HepG2 (cell line): ENCODE measurements around the gene PDE8B. TPM values are rescaled to one million over a fixed set of nuclear protein-coding genes. Genes with fewer than 3 reads are reported as not detected.

Experiments
- ATAC-seq: fragments of 200-7000 bp; cut with Tn5 transposase; 3 replicates; pipeline ENCODE4 v1.9.1; 2020; ENCODE audit warnings: mild to moderate bottlenecking, moderate library complexity
- BruUV-seq: library from RNA; stranded (reverse); fragments of 400-500 nt; replicated peaks from 2 replicates; lab custom pipeline; 2021; lab: Mats Ljungman, UMichigan
- CTCF ChIA-PET: fragments of 300-600 bp; formaldehyde crosslinking; extraction: SDS; loops from one replicate; lab custom pipeline; 2021; ENCODE audit warnings: low total read pairs, inconsistent platforms, low intra/inter-chr PET ratio; lab: Yijun Ruan, JAX
- POLR2A ChIA-PET: fragments of 350-600 bp; sonication (Branson Sonifier 250); formaldehyde crosslinking; loops from one replicate; lab custom pipeline; 2020; ENCODE audit warnings: antibody characterized with exemption, inconsistent platforms; lab: Yijun Ruan, JAX
- DNase-seq: peaks from one replicate; pipeline ENCODE4 v3.0.0-alpha.2; 2015; ENCODE audit warnings: low spot score
- FAIRE-seq: peaks from 3 replicates; lab custom pipeline; 2011; peaks lifted over from hg19 to GRCh38; lab: Jason Lieb, UNC
- H2AFZ ChIP-seq: one replicate; pipeline ENCODE4 v1.6.1; 2011; ENCODE audit warnings: low read length, inconsistent platforms
- H3K27ac ChIP-seq: fragments of 300-600 bp; 3 replicates; pipeline ENCODE4 v1.8.0; 2011; ENCODE audit warnings: mixed run types, mild to moderate bottlenecking, mixed read lengths, low read length, inconsistent platforms; ENCODE audit not compliant: insufficient read depth; ENCODE audit errors: extremely low read length
- H3K27me3 ChIP-seq, 2 experiments: fragments of 200-600 bp in 1 of 2; 2 replicates in 1 of 2; 3 replicates in 1 of 2; pipeline versions ENCODE4 v1.6.0 to v1.8.0; 2011; ENCODE audit warnings: low read length in 2 of 2, mild to moderate bottlenecking in 2 of 2, moderate library complexity in 2 of 2, inconsistent platforms in 1 of 2; ENCODE audit not compliant: insufficient read depth in 2 of 2, control insufficient read depth in 1 of 2
- H3K36me3 ChIP-seq, 2 experiments: fragments of 200-600 bp in 1 of 2; replicated peaks in 1 of 2; 2 replicates in 1 of 2; 3 replicates in 1 of 2; pipeline versions ENCODE4 v1.5.1 to v1.8.0; 2011; ENCODE audit warnings: low read length in 2 of 2, inconsistent platforms in 1 of 2; ENCODE audit not compliant: insufficient read depth in 2 of 2, control insufficient read depth in 1 of 2
- H3K4me1 ChIP-seq: 2 replicates; pipeline ENCODE4 v1.5.1; 2012; ENCODE audit warnings: low read length, inconsistent platforms; ENCODE audit not compliant: insufficient read depth
- H3K4me2 ChIP-seq: 2 replicates; pipeline ENCODE4 v1.6.0; 2011; ENCODE audit warnings: low read depth, low read length, inconsistent platforms
- H3K4me3 ChIP-seq, 3 experiments: fragments of 200-600 bp in 1 of 3; sonication (generic), shearing (Covaris generic) in 1 of 3; replicated peaks in 1 of 3; 2 replicates each; pipeline ENCODE4 v1.5.1; 2011 to 2016; ENCODE audit warnings: low read length in 3 of 3, inconsistent platforms in 2 of 3, low read depth in 2 of 3, mild to moderate bottlenecking in 2 of 3, control low read depth in 1 of 3, mixed read lengths in 1 of 3; ENCODE audit not compliant: insufficient read depth in 1 of 3
- H3K79me2 ChIP-seq: one replicate; pipeline ENCODE4 v1.6.1; 2011; ENCODE audit warnings: low read length, inconsistent platforms; ENCODE audit not compliant: insufficient read depth
- H3K9ac ChIP-seq: 2 replicates; pipeline ENCODE4 v1.6.0; 2011; ENCODE audit warnings: mild to moderate bottlenecking, low read depth, low read length, inconsistent platforms; ENCODE audit not compliant: insufficient read depth
- H3K9me3 ChIP-seq: 2 replicates; pipeline ENCODE4 v1.5.1; 2012; ENCODE audit warnings: mild to moderate bottlenecking, low read length
- H4K20me1 ChIP-seq: 2 replicates; pipeline ENCODE4 v1.6.0; 2011; ENCODE audit warnings: inconsistent platforms, mild to moderate bottlenecking, low read length, moderate library complexity; ENCODE audit not compliant: insufficient read depth
- BCL6 ChIP-seq: IDR thresholded peaks from 2 replicates; pipeline ENCODE4 v1.6.1; 2016; ENCODE audit warnings: missing genetic modification reagents, missing compliant biosample characterization
- BHLHE40 ChIP-seq: IDR thresholded peaks from 2 replicates; pipeline ENCODE4 v1.6.1; 2011; ENCODE audit warnings: low read length, improper control_type of control experiment
- CBX2 ChIP-seq, 2 experiments: fragments of 200-600 bp in 1 of 2; sonication (generic); formaldehyde crosslinking in 1 of 2; IDR thresholded peaks; 2 replicates each; pipeline versions ENCODE4 v1.7.0 to v1.8.1; 2018 to 2022; ENCODE audit warnings: low read depth in 2 of 2, low read length in 1 of 2, mild to moderate bottlenecking in 1 of 2, missing genetic modification reagents in 1 of 2
- CBX5 ChIP-seq: sonication (generic); formaldehyde crosslinking; IDR thresholded peaks from 2 replicates; pipeline ENCODE4 v1.4.0; 2020; ENCODE audit warnings: missing genetic modification reagents, borderline replicate concordance
- FIP1L1 ChIP-seq: fragments of 200-400 bp; formaldehyde crosslinking; IDR thresholded peaks from 2 replicates; pipeline ENCODE4 v1.6.1; 2018; ENCODE audit warnings: low read depth, mild to moderate bottlenecking, low read length, moderate library complexity, borderline replicate concordance; ENCODE audit not compliant: insufficient read depth
- MEF2D ChIP-seq: sonication (generic); formaldehyde crosslinking; IDR thresholded peaks from 2 replicates; pipeline ENCODE4 v1.5.1; 2020; ENCODE audit warnings: mild to moderate bottlenecking, missing genetic modification reagents
- PITX1 ChIP-seq: sonication (generic); formaldehyde crosslinking; IDR thresholded peaks from 2 replicates; pipeline ENCODE4 v1.5.1; 2020; ENCODE audit warnings: mild to moderate bottlenecking, missing genetic modification reagents
- RORA ChIP-seq: sonication (generic); formaldehyde crosslinking; IDR thresholded peaks from 2 replicates; pipeline ENCODE4 v1.5.0; 2020; ENCODE audit warnings: mild to moderate bottlenecking, missing genetic modification reagents, moderate library complexity
- SALL2 ChIP-seq: sonication (generic); formaldehyde crosslinking; IDR thresholded peaks from 2 replicates; pipeline ENCODE4 v1.8.1; 2023; ENCODE audit warnings: mild to moderate bottlenecking, missing genetic modification reagents, inconsistent platforms
- SATB2 ChIP-seq: sonication (generic); formaldehyde crosslinking; IDR thresholded peaks from 2 replicates; pipeline ENCODE4 v1.5.0; 2020; ENCODE audit warnings: missing genetic modification reagents
- YEATS2 ChIP-seq: sonication (generic); formaldehyde crosslinking; IDR thresholded peaks from 2 replicates; pipeline ENCODE4 v1.4.0; 2020; ENCODE audit warnings: missing genetic modification reagents, borderline replicate concordance
- ZFP1 ChIP-seq: IDR thresholded peaks from 2 replicates; pipeline ENCODE4 v1.6.1; 2016
- ZNF264 ChIP-seq: sonication (generic); formaldehyde crosslinking; IDR thresholded peaks from 2 replicates; pipeline ENCODE4 v1.4.0; 2020; ENCODE audit warnings: missing genetic modification reagents
- ZNF30 ChIP-seq: sonication (generic); formaldehyde crosslinking; IDR thresholded peaks from 2 replicates; pipeline ENCODE4 v1.5.0; 2020; ENCODE audit warnings: mild to moderate bottlenecking, missing genetic modification reagents
- ZNF607 ChIP-seq: sonication (generic); formaldehyde crosslinking; IDR thresholded peaks from 2 replicates; pipeline ENCODE4 v1.5.1; 2020; ENCODE audit warnings: missing genetic modification reagents, mild to moderate bottlenecking, borderline replicate concordance
- WGBS: methylation state at CpG from one replicate; pipeline ENCODE4 v1.1.6; 2017; ENCODE audit warnings: low lambda C conversion rate; 5-methylcytosine and 5-hydroxymethylcytosine counted together
- in situ Hi-C: cut with HindIII; loops from 2 replicates; pipeline ENCODE4 v1.10.0; 2017; ENCODE audit warnings: low pct_unique_long_range_greater_than_20kb; ENCODE audit not compliant: extremely low pct_ligation_motif_present
- intact Hi-C: fragments of 100-400 bp; cut with micrococcal nuclease; formaldehyde crosslinking; loops from one replicate; pipeline ENCODE4 v1.10.0; 2022; ENCODE audit not compliant: unreplicated experiment
- polyA plus RNA-seq, 8 experiments: library from polyadenylated mRNA; depleted of rRNA in 3 of 8; stranded (reverse) in 7 of 8; unstranded in 1 of 8; fragments of >200 nt; fragmentation: Illumina TruSeq in 4 of 8; extraction: Trizol in 4 of 8; gene quantifications; 2 replicates each; pipeline versions ENCODE4 v1.2.1 to v1.2.3, GENCODE V29; 2011 to 2016; ENCODE audit warnings: low read depth in 4 of 8, missing spikeins in 1 of 8, mixed read lengths in 1 of 8; ENCODE audit not compliant: insufficient read depth in 1 of 8
- total RNA-seq, 5 experiments: library from RNA; depleted of rRNA; stranded (reverse); fragments of >200 nt; fragmentation: Illumina TruSeq; extraction: Trizol; gene quantifications; 2 replicates each; pipeline ENCODE4 v1.2.3, GENCODE V29; 2016; ENCODE audit warnings: low read depth in 1 of 5
- TF ChIP-seq, protein P1 (sequence below): IDR thresholded peaks from 2 replicates; pipeline ENCODE4 v1.6.1; 2016; ENCODE audit warnings: control low read depth
- TF ChIP-seq, protein P2 (sequence below): sonication (generic); formaldehyde crosslinking; IDR thresholded peaks from 2 replicates; pipeline ENCODE4 v1.4.0; 2020; ENCODE audit warnings: missing genetic modification reagents, borderline replicate concordance
- TF ChIP-seq, protein P3 (sequence below): IDR thresholded peaks from 2 replicates; pipeline ENCODE4 v1.6.1; 2018; ENCODE audit warnings: missing genetic modification reagents, mild to moderate bottlenecking, missing compliant biosample characterization

PDE8B gene
- total and polyA plus RNA-seq, 2 of the 13 experiments (the other 11 are each of a cell fraction or from before 2014, with no cell fraction given): 0.07 TPM; not detected in 1

GRCh38 chr5:77186652-77187370 lies 23.7 kb upstream of the PDE8B start (continued):
- no peak for TF ChIP-seq CBX5
- no peak for TF ChIP-seq SALL2 (CRISPR knock-in tag)
- TF ChIP-seq, protein P1, sequence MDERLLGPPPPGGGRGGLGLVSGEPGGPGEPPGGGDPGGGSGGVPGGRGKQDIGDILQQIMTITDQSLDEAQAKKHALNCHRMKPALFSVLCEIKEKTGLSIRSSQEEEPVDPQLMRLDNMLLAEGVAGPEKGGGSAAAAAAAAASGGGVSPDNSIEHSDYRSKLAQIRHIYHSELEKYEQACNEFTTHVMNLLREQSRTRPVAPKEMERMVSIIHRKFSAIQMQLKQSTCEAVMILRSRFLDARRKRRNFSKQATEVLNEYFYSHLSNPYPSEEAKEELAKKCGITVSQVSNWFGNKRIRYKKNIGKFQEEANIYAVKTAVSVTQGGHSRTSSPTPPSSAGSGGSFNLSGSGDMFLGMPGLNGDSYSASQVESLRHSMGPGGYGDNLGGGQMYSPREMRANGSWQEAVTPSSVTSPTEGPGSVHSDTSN: no peak

DNA sequence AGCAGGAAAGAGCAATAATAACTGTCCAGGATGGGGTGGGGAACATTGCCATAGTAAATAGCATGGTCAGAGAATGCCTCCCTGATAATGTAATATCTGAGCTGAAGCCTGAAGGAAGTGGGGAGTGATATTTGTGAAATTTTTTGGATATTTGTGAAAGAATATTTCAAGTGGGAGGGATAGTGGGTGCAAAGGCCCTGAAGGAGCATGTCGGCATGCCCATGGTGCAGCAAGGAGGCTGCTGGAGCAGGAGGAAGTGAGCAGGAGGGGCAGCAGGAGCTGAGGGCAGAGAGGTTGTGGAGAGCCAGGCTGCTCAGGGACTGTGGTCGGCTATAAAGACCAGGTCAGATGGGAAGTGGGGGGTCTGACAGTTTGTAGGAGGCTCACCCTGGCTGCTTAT lies 21.1 kb upstream of the PDE8B start:
- no peaks in the 10 kb centered on the region for H4K20me1 ChIP-seq
- peaks cover 12% of the 10 kb centered on the region for H3K4me1 ChIP-seq
- ATAC-seq: no peak
- no peak overlapping the region for H3K4me2 ChIP-seq
- 51% methylated on average over 2 of the region's 2 CpGs for WGBS
- DNase-seq: no peak
- in situ Hi-C loops (no loop called here), intact Hi-C loops (no loop called here)
- no peaks in the 10 kb centered on the region for H3K9me3 ChIP-seq
- H3K36me3 ChIP-seq: no peaks in the 10 kb centered on the region
- ChIA-PET CTCF (no interaction called here), POLR2A (no interaction called here)
- H3K9ac ChIP-seq: no peak overlapping the region
- H3K27ac ChIP-seq: no peak overlapping the region
- no peak for FAIRE-seq
- H2AFZ ChIP-seq: no peak overlapping the region
- H3K4me3 ChIP-seq: no peak overlapping the region
- H3K27me3 ChIP-seq: no peaks in the 10 kb centered on the region
- BruUV-seq: no TSS peak
- H3K79me2 ChIP-seq: no peaks in the 10 kb centered on the region
- TF ChIP-seq ZNF607 (CRISPR knock-in tag) (no peak), CBX2 (IDR thresholded peaks at IDR 0.05; ENCODE audit: low read depth, low read length) (no peak), CBX2 (CRISPR knock-in tag; IDR thresholded peaks at IDR 0.05; ENCODE audit: low read depth) (no peak), FIP1L1 (no peak), BHLHE40 (no peak), ZNF264 (CRISPR knock-in tag) (no peak), SATB2 (no peak), PITX1 (CRISPR knock-in tag) (no peak), BCL6 (CRISPR knock-in tag) (no peak), ZFP1 (CRISPR knock-in tag) (no peak), ZNF30 (CRISPR knock-in tag) (no peak), MEF2D (CRISPR knock-in tag) (no peak), YEATS2 (CRISPR knock-in tag) (no peak), RORA (CRISPR knock-in tag) (no peak)
- TF ChIP-seq, protein P2, sequence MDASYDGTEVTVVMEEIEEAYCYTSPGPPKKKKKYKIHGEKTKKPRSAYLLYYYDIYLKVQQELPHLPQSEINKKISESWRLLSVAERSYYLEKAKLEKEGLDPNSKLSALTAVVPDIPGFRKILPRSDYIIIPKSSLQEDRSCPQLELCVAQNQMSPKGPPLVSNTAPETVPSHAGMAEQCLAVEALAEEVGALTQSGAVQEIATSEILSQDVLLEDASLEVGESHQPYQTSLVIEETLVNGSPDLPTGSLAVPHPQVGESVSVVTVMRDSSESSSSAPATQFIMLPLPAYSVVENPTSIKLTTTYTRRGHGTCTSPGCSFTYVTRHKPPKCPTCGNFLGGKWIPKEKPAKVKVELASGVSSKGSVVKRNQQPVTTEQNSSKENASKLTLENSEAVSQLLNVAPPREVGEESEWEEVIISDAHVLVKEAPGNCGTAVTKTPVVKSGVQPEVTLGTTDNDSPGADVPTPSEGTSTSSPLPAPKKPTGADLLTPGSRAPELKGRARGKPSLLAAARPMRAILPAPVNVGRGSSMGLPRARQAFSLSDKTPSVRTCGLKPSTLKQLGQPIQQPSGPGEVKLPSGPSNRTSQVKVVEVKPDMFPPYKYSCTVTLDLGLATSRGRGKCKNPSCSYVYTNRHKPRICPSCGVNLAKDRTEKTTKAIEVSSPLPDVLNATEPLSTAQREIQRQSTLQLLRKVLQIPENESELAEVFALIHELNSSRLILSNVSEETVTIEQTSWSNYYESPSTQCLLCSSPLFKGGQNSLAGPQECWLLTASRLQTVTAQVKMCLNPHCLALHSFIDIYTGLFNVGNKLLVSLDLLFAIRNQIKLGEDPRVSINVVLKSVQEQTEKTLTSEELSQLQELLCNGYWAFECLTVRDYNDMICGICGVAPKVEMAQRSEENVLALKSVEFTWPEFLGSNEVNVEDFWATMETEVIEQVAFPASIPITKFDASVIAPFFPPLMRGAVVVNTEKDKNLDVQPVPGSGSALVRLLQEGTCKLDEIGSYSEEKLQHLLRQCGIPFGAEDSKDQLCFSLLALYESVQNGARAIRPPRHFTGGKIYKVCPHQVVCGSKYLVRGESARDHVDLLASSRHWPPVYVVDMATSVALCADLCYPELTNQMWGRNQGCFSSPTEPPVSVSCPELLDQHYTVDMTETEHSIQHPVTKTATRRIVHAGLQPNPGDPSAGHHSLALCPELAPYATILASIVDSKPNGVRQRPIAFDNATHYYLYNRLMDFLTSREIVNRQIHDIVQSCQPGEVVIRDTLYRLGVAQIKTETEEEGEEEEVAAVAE (CRISPR knock-in tag): no peak
- TF ChIP-seq, protein P3, sequence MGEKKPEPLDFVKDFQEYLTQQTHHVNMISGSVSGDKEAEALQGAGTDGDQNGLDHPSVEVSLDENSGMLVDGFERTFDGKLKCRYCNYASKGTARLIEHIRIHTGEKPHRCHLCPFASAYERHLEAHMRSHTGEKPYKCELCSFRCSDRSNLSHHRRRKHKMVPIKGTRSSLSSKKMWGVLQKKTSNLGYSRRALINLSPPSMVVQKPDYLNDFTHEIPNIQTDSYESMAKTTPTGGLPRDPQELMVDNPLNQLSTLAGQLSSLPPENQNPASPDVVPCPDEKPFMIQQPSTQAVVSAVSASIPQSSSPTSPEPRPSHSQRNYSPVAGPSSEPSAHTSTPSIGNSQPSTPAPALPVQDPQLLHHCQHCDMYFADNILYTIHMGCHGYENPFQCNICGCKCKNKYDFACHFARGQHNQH (CRISPR knock-in tag): no peak
